K562 (cell line): ENCODE measurements around the gene GSK3B. TPM values are rescaled to one million over a fixed set of nuclear protein-coding genes. Genes with fewer than 3 reads are reported as not detected.

Experiments used
- ATAC-seq: fragments of 200-7000 bp; cut with Tn5 transposase; 3 replicates; pipeline ENCODE4 v1.9.1; 2020; ENCODE audit warnings: moderate library complexity
- BruUV-seq: library from RNA; stranded (reverse); fragments of 400-500 nt; replicated peaks from 2 replicates; lab custom pipeline; 2021; lab: Mats Ljungman, UMichigan
- CTCF ChIA-PET: fragments of 300-600 bp; formaldehyde crosslinking; extraction: SDS; loops from one replicate; lab custom pipeline; 2021; ENCODE audit warnings: low intra/inter-chr PET ratio; lab: Yijun Ruan, JAX
- POLR2A ChIA-PET: fragments of 300-600, 350-650 bp; sonication (Branson Sonifier 250); formaldehyde crosslinking; extraction: SDS; loops from one replicate; lab custom pipeline; 2021; ENCODE audit warnings: antibody characterized with exemption, inconsistent platforms; lab: Yijun Ruan, JAX
- DNase-seq, 4 experiments: peaks; one replicate each; pipeline versions ENCODE4 v3.0.0 to v3.0.0-alpha.2; 2011 to 2018; ENCODE audit warnings: low spot score in 3 of 4, mixed read lengths in 3 of 4; ENCODE audit errors: extremely low read depth in 1 of 4
- FAIRE-seq: peaks from 2 replicates; lab custom pipeline; 2011; peaks lifted over from hg19 to GRCh38; lab: Jason Lieb, UNC
- H2AFZ ChIP-seq: 2 replicates; pipeline ENCODE4 v1.6.0; 2011; ENCODE audit warnings: low read depth, low read length, control low read depth, inconsistent platforms
- H3K27ac ChIP-seq: fragments of 200-600 bp; 3 replicates; pipeline ENCODE4 v1.8.0; 2011; ENCODE audit warnings: low read depth, mild to moderate bottlenecking, control low read depth, inconsistent platforms, low read length, moderate library complexity, mixed read lengths; ENCODE audit errors: extremely low read depth
- H3K27me3 ChIP-seq, 2 experiments: fragments of 300-600 bp in 1 of 2; 2 replicates in 1 of 2; 3 replicates in 1 of 2; pipeline versions ENCODE4 v1.6.0 to v1.8.0; 2011; ENCODE audit warnings: inconsistent platforms in 2 of 2, low read length in 2 of 2, mild to moderate bottlenecking in 1 of 2, mixed read lengths in 1 of 2, moderate library complexity in 1 of 2; ENCODE audit not compliant: control insufficient read depth in 2 of 2, insufficient read depth in 2 of 2
- H3K36me3 ChIP-seq: fragments of 300-600 bp; 3 replicates; pipeline ENCODE4 v1.8.0; 2011; ENCODE audit warnings: mild to moderate bottlenecking, low read length, inconsistent platforms; ENCODE audit not compliant: control insufficient read depth, insufficient read depth
- H3K4me1 ChIP-seq, 2 experiments: fragments of 200-600 bp in 1 of 2; replicated peaks in 1 of 2; 2 replicates in 1 of 2; 3 replicates in 1 of 2; pipeline versions ENCODE4 v1.5.1 to v1.8.0; 2011; ENCODE audit warnings: inconsistent platforms in 2 of 2, low read length in 2 of 2, mild to moderate bottlenecking in 1 of 2, mixed read lengths in 1 of 2, moderate library complexity in 1 of 2; ENCODE audit not compliant: control insufficient read depth in 2 of 2, insufficient read depth in 2 of 2
- H3K4me2 ChIP-seq: 2 replicates; pipeline ENCODE4 v1.6.1; 2011; ENCODE audit warnings: low read length, control low read depth, inconsistent platforms, mixed read lengths; ENCODE audit not compliant: insufficient read depth
- H3K4me3 ChIP-seq: fragments of 200-600 bp; sonication (generic), shearing (Covaris generic); 2 replicates; pipeline ENCODE4 v1.5.1; 2016; ENCODE audit warnings: control low read depth, inconsistent platforms
- H3K79me2 ChIP-seq: fragments of 200-600 bp; 3 replicates; pipeline ENCODE4 v1.8.0; 2011; ENCODE audit warnings: low read length, inconsistent platforms; ENCODE audit not compliant: control insufficient read depth, insufficient read depth
- H3K9ac ChIP-seq, 2 experiments: 2 replicates each; pipeline versions ENCODE4 v1.6.0 to v1.6.1; 2011; ENCODE audit warnings: low read depth in 2 of 2, low read length in 2 of 2, control low read depth in 1 of 2, inconsistent platforms in 1 of 2, mild to moderate bottlenecking in 1 of 2, mixed read lengths in 1 of 2; ENCODE audit not compliant: insufficient read depth in 1 of 2
- H3K9me1 ChIP-seq: one replicate; pipeline ENCODE4 v1.6.0; 2011; ENCODE audit warnings: inconsistent platforms, mild to moderate bottlenecking, low read length, moderate library complexity; ENCODE audit not compliant: control insufficient read depth, insufficient read depth
- H3K9me3 ChIP-seq: replicated peaks from 2 replicates; pipeline ENCODE4 v1.5.1; 2011; ENCODE audit warnings: low read depth, low read length, inconsistent platforms; ENCODE audit not compliant: control insufficient read depth, insufficient read depth
- H4K20me1 ChIP-seq: replicated peaks from 2 replicates; pipeline ENCODE4 v1.6.1; 2011; ENCODE audit warnings: low read length, inconsistent platforms, mixed read lengths; ENCODE audit not compliant: control insufficient read depth, insufficient read depth
- ARNT ChIP-seq, 2 experiments: fragments of 450-650 bp; IDR thresholded peaks; 2 replicates each; pipeline ENCODE4 v1.6.1; 2016; ENCODE audit warnings: mild to moderate bottlenecking in 1 of 2
- BRCA1 ChIP-seq, 2 experiments: fragments of 450-650 bp in 1 of 2; sonication (generic) in 1 of 2; formaldehyde crosslinking in 1 of 2; IDR thresholded peaks; 2 replicates each; pipeline versions ENCODE4 v1.5.0 to v1.6.1; 2017 to 2020; ENCODE audit warnings: mild to moderate bottlenecking in 1 of 2, missing genetic modification reagents in 1 of 2
- CEBPG ChIP-seq, 3 experiments: fragments of 200-800 bp in 1 of 3; sonication (Bioruptor generic) in 1 of 3; sonication (generic) in 1 of 3; formaldehyde crosslinking in 1 of 3; IDR thresholded peaks in 2 of 3; conservative IDR thresholded peaks in 1 of 3; 2 replicates each; pipeline versions ENCODE4 v1.6.1 to v1.8.0; 2016 to 2022; ENCODE audit warnings: missing compliant biosample characterization in 2 of 3, missing genetic modification characterization in 2 of 3, mild to moderate bottlenecking in 1 of 3, missing genetic modification reagents in 1 of 3
- ELF4 ChIP-seq: fragments of 450-650 bp; formaldehyde crosslinking; IDR thresholded peaks from 2 replicates; pipeline ENCODE4 v1.4.0; 2022; ENCODE audit warnings: missing genetic modification characterization
- HNRNPLL ChIP-seq: fragments of 200-400 bp; formaldehyde crosslinking; IDR thresholded peaks from 2 replicates; pipeline ENCODE4 v1.6.1; 2017; ENCODE audit warnings: low read length, low read depth, mild to moderate bottlenecking; ENCODE audit not compliant: poor library complexity, severe bottlenecking
- RBFOX2 ChIP-seq: fragments of 200-400 bp; formaldehyde crosslinking; IDR thresholded peaks from 2 replicates; pipeline ENCODE4 v1.6.1; 2017; ENCODE audit warnings: low read depth, mild to moderate bottlenecking, low read length, moderate library complexity
- ZBTB8A ChIP-seq: fragments of 450-650 bp; IDR thresholded peaks from 2 replicates; pipeline ENCODE4 v1.6.1; 2018; ENCODE audit warnings: mild to moderate bottlenecking, moderate library complexity; ENCODE audit not compliant: partially characterized antibody
- ZNF12 ChIP-seq: sonication (generic); formaldehyde crosslinking; IDR thresholded peaks from 2 replicates; pipeline ENCODE4 v1.4.0; 2020; ENCODE audit warnings: mild to moderate bottlenecking, missing genetic modification reagents
- ZNF133 ChIP-seq: fragments of 250-450 bp; sonication (Bioruptor Pico); IDR thresholded peaks from 2 replicates; pipeline ENCODE4 v1.4.0; 2020; ENCODE audit warnings: mild to moderate bottlenecking
- ZNF79 ChIP-seq: fragments of 250-450 bp; sonication (Bioruptor Pico); IDR thresholded peaks from 2 replicates; pipeline ENCODE4 v1.4.0; 2020; ENCODE audit warnings: low read depth, mild to moderate bottlenecking, moderate library complexity
- WGBS: fragments of 100-300 bp; shearing (Covaris generic); methylation state at CpG from one replicate; pipeline ENCODE4 v1.1.6; 2016; ENCODE audit warnings: low coverage, mixed read lengths; ENCODE audit not compliant: insufficient coverage; ENCODE audit errors: missing lambda C conversion rate; 5-methylcytosine and 5-hydroxymethylcytosine counted together
- in situ Hi-C: fragments of 300-500 bp; cut with MboI; formaldehyde crosslinking; loops from 4 replicates; pipeline ENCODE4 v1.15.0; 2018; ENCODE audit warnings: inconsistent platforms, mixed read lengths
- intact Hi-C: fragments of 100-400 bp; cut with micrococcal nuclease; formaldehyde crosslinking; loops from 2 replicates; pipeline ENCODE4 v1.14.2; 2022
- polyA plus RNA-seq, 8 experiments: library from polyadenylated mRNA; depleted of rRNA in 4 of 8; stranded (reverse) in 5 of 8; unstranded in 3 of 8; fragments of >200 nt; fragmentation: Nextera tagmentation in 2 of 8; fragmentation: Illumina TruSeq in 1 of 8; extraction: Ambion mirVana in 2 of 8; extraction: Trizol in 1 of 8; gene quantifications; 2 replicates each; pipeline versions ENCODE4 v1.2.1 to v1.2.3, GENCODE V29; 2011 to 2014; ENCODE audit warnings: inconsistent platforms in 1 of 8, missing spikeins in 1 of 8
- total RNA-seq, 7 experiments: library from RNA; depleted of rRNA in 6 of 7; stranded (reverse); fragments of >200 nt in 6 of 7; fragmentation: Illumina TruSeq in 2 of 7; extraction: Trizol in 2 of 7; gene quantifications; 2 replicates each; pipeline versions ENCODE4 v1.2.1 to v1.2.3, GENCODE V29; 2011 to 2021; ENCODE audit warnings: low replicate concordance in 1 of 7
- TF ChIP-seq, protein P1 (sequence below): sonication (generic); formaldehyde crosslinking; IDR thresholded peaks from 2 replicates; pipeline ENCODE4 v1.9.0; 2022; ENCODE audit warnings: mild to moderate bottlenecking, missing genetic modification reagents
- TF ChIP-seq, protein P2 (sequence below): fragments of 450-650 bp; IDR thresholded peaks from 2 replicates; pipeline ENCODE4 v1.6.1; 2017; ENCODE audit warnings: mild to moderate bottlenecking, moderate library complexity

Gene GSK3B
- total and polyA plus RNA-seq, 9 of the 15 experiments (the other 6 are each of a cell fraction or from before 2014, with no cell fraction given): 4.7 to 25.0 (median 18.7) TPM

DNA sequence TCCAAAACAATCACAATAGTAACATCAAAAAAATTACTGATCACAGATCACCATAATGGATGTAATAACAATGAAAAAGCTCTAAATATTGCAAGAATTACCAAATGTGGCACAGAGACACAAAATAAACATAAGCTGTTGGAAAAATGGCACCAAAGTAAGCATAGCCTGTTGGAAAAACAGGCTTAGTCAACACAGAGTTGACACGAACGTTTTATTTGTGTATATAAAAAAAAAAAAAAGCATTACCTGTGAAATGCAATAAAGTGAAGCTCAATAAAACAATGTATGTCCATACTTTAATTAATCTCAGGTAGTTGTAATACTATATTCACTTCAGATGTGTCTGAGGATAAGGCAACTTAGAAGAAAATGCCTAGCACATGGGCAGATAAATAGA lies 235.3 kb downstream of the GSK3B start (continued):
- TF ChIP-seq ZNF133 (no peak), BRCA1 (IDR thresholded peaks at IDR 0.05) (no peak), BRCA1 (CRISPR knock-in tag; IDR thresholded peaks at IDR 0.05) (no peak), ARNT (IDR thresholded peaks at IDR 0.05) (no peak), ELF4 (CRISPR knock-in tag) (no peak)
- TF ChIP-seq, all 486 proteins: peak for 0

DNA sequence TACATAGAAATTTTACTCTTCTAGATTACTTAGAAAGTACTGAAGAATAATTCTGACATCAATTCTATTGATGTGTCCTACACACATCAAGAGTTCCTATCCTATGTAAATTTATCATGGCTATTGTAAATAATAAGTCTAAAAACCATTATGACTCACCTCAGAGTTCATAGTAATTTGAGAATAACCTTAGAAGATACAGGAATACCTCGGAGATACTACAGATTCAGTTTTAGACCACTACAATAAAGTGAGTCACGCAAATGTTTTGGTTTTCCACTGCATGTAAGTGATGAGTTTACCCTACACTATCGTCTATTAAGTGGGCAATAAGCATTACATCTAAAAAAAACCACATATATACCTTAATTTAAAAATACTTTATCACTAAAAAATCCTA lies 237.6 kb downstream of the GSK3B start:
- FAIRE-seq: no peak
- POLR2A ChIA-PET: no interaction called here

More for the DNA sequence above, 237.6 kb downstream of the GSK3B start:
- Histone ChIP-seq H3K4me1 (no peaks in the 10 kb centered on the region), H3K4me3 (no peak overlapping the region), H3K27ac (no peak overlapping the region), H3K9me3 (no peaks in the 10 kb centered on the region), H3K79me2 (no peaks in the 10 kb centered on the region), H3K4me2 (no peak overlapping the region), H3K36me3 (peaks cover 5% of the 10 kb centered on the region; the same call in 2 of the 3 replicates), H2AFZ (no peak overlapping the region), H3K9ac (no peak overlapping the region), H4K20me1 (no peaks in the 10 kb centered on the region), H3K27me3 (no peaks in the 10 kb centered on the region), H3K9me1 (no peaks in the 10 kb centered on the region)
- CTCF ChIA-PET: no interaction called here
- 83% methylated on average over 3 of the region's 3 CpGs for WGBS
- no TSS peak for BruUV-seq
- no peak for ATAC-seq
- intact Hi-C loops: no loop called here
- in situ Hi-C loops: no loop called here
- TF ChIP-seq, protein P1, sequence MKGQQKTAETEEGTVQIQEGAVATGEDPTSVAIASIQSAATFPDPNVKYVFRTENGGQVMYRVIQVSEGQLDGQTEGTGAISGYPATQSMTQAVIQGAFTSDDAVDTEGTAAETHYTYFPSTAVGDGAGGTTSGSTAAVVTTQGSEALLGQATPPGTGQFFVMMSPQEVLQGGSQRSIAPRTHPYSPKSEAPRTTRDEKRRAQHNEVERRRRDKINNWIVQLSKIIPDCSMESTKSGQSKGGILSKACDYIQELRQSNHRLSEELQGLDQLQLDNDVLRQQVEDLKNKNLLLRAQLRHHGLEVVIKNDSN (CRISPR knock-in tag): no peak
- TF ChIP-seq ZBTB8A (no peak), ZNF12 (CRISPR knock-in tag) (no peak), RBFOX2 (no peak), HNRNPLL (no peak), ZNF79 (CRISPR knock-in tag) (no peak), CEBPG (CRISPR knock-in tag; IDR thresholded peaks at IDR 0.05) (no peak), CEBPG (tag; conservative IDR thresholded peaks at IDR 0.05 in 1 of 2, IDR thresholded peaks at IDR 0.05 in 1 of 2) (no peak)
- TF ChIP-seq, protein P2, sequence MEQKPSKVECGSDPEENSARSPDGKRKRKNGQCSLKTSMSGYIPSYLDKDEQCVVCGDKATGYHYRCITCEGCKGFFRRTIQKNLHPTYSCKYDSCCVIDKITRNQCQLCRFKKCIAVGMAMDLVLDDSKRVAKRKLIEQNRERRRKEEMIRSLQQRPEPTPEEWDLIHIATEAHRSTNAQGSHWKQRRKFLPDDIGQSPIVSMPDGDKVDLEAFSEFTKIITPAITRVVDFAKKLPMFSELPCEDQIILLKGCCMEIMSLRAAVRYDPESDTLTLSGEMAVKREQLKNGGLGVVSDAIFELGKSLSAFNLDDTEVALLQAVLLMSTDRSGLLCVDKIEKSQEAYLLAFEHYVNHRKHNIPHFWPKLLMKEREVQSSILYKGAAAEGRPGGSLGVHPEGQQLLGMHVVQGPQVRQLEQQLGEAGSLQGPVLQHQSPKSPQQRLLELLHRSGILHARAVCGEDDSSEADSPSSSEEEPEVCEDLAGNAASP: no peak
- no peak for DNase-seq
